Ectodermal cell (in vitro differentiated cells): Measurements from ENCODE around the gene CD9.
"Not testable (repeated sequence)": the region's sequence is repeated elsewhere in the genome, so short reads cannot be mapped to it uniquely, and the experiment has no call there.

Experiments used
- H3K27ac ChIP-seq: 2 replicates; pipeline ENCODE4 v1.7.0; 2013; ENCODE audit warnings: mild to moderate bottlenecking, low read depth, low read length; ENCODE audit not compliant: insufficient read depth, poor library complexity, severe bottlenecking
- H3K27me3 ChIP-seq: 2 replicates; pipeline ENCODE4 v1.7.0; 2013; ENCODE audit warnings: mild to moderate bottlenecking, low read length; ENCODE audit not compliant: insufficient read depth, control insufficient read depth, poor library complexity, severe bottlenecking
- H3K36me3 ChIP-seq: one replicate; pipeline ENCODE4 v1.7.0; 2013; ENCODE audit warnings: low read length; ENCODE audit not compliant: control insufficient read depth, insufficient read depth
- H3K4me1 ChIP-seq: one replicate; pipeline ENCODE4 v1.7.0; 2013; ENCODE audit warnings: low read length; ENCODE audit not compliant: control insufficient read depth, insufficient read depth
- H3K4me3 ChIP-seq: 2 replicates; pipeline ENCODE4 v1.7.0; 2013; ENCODE audit warnings: low read depth, low read length, control low read depth; ENCODE audit not compliant: insufficient read depth
- H3K9me3 ChIP-seq: 2 replicates; pipeline ENCODE4 v1.7.0; 2013; ENCODE audit warnings: mild to moderate bottlenecking, low read length, moderate library complexity; ENCODE audit not compliant: control insufficient read depth
- WGBS, 2 experiments: methylation state at CpG; one replicate each; pipeline ENCODE4 v1.1.7; 2013; ENCODE audit warnings: missing lambda C conversion rate in 2 of 2; 5-methylcytosine and 5-hydroxymethylcytosine counted together

Gene CD9

DNA sequence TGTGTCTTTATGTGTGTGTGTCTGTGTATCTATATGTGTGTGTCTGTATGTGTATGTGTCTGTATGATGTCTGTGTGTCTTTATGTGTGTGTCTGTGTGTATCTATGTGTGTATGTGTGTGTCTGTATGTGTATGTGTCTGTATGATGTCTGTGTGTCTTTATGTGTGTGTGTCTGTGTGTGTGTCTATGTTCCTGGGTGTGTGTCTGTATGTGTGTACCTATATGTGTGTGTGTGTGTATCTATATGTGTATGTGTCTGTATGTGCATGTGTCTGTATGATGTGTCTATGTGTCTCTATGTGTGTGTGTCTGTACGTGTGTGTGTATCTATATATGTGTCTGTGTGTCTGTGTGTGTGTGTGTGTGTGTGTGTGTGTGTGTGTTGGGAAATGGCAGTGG lies 19.0 kb upstream of the CD9 start:
- Histone ChIP-seq H3K27ac (no peak overlapping the region), H3K9me3 (no peaks in the 10 kb centered on the region), H3K4me1 (peaks cover 24% of the 10 kb centered on the region), H3K27me3 (no peaks in the 10 kb centered on the region), H3K4me3 (no peak overlapping the region), H3K36me3 (no peaks in the 10 kb centered on the region)
- 85 to 96% methylated on average over 1 of the region's 1 CpG for WGBS, 2 experiments

DNA sequence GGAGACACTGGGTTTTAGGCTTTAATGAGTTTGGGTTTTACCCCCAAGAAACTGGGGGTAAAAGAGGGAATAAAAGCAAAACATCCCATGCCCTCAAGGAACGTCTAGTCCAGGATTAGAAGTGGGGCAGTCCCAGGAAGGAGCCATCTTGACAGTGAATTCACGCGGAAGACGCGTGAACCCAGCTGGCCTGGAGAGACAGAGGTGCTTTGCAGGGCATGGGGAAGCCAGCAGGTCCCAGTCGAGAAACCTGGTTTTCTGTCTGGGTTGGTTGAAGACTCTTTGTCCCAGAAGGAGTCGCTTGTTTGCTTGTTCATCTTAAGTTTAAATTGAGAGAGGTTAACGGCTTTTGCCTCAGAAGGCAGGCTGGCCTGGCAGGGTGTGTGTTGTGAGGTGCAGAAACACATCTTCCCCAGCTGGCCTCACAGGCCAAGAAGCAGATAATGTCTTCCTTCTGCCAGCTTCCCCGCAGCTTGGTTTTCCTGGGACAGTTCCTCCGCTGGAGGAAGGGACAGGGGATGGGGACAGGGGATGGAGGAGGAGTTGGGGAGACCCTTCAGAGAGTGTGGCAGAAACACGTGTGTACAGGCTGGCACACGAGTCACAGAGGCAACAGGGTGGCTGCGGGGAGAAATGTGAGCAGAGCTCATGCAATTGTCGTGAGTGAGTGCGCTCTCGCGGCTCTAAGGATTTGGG lies 18.5 kb upstream of the CD9 start:
- H3K27me3 ChIP-seq, result no peaks in the 10 kb centered on the region
- H3K4me3 ChIP-seq, result no peak overlapping the region
- no peak overlapping the region for H3K27ac ChIP-seq
- 88 to 90% methylated on average over 17 of the region's 17 CpGs for WGBS, 2 experiments
- no peaks in the 10 kb centered on the region for H3K9me3 ChIP-seq
- no peaks in the 10 kb centered on the region for H3K36me3 ChIP-seq
- H3K4me1 ChIP-seq, result peaks cover 24% of the 10 kb centered on the region

DNA sequence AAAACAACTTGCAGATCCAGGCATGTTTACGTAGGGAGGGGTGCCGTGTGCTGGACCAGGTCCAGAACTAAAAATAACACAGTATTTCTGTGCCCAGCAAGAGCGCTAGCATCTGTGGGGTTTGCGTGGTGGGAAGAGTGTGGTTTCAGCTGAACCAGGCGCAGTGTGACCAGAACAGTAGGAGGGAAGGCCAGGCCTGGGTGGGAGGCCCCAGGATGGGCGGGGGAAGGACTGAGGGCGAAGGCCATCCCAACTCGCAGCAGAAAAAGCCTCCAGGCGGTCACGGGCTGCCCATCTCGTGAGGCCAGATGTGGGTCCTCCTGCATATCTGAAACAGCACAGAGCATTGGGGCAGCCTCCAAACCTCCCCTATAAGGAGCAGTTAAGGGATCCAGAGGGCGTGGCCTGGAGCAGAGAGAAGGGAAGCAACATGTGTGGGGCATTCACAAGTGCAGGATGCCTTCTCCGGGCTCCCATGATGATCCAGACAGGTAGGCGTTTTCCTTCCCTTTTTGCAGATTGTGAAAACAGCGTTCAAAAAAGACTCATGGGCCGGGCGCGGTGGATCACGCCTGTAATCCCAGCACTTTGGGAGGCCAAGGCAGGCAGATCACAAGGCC lies 17.8 kb upstream of the CD9 start:
- peaks cover 24% of the 10 kb centered on the region for H3K4me1 ChIP-seq

DNA sequence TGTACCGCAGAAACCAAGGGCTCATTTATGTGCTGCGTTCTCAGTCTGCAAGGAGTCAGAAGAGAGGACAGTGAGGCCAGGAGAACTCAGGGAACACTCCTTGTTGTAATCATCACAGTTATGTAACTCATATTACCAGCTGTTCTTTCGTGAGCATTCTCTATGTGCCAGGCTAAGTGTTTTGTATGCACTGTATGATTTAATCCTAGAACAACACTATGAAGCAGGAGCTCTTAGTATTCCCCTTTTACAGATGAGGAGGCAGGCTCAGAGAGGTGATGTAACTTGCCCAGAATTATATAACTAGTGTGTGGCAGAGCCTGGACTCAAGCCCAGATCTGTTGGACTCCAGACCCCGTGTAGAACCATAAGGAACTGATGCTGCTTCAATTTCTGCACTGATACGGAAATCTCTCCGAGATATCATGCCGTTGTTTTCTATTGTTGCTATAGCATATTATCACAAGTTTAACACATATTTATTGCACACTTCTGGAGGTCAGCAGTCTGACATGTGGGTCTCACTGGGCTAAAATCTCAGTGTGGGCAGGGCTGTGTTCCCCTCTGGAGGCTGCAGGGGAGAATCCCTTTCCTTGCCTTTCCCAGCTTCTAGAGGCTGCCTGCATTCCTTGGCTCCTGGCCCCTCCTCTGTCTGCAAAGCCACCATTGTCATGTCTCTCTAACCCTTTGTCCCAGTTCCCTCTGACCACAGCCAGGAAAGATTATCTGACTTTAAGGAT lies 16.3 kb upstream of the CD9 start:
- no peak overlapping the region for H3K4me3 ChIP-seq
- H3K9me3 ChIP-seq, result no peaks in the 10 kb centered on the region
- WGBS, 2 experiments, result 97 to 98% methylated on average over 7 of the region's 7 CpGs
- H3K36me3 ChIP-seq, result no peaks in the 10 kb centered on the region
- no peaks in the 10 kb centered on the region for H3K27me3 ChIP-seq
- H3K27ac ChIP-seq, result no peak overlapping the region
- H3K4me1 ChIP-seq, result peaks cover 24% of the 10 kb centered on the region

More for the DNA sequence above, 17.8 kb upstream of the CD9 start:
- no peaks in the 10 kb centered on the region for H3K9me3 ChIP-seq
- 85 to 89% methylated on average over 19 of the region's 19 CpGs for WGBS, 2 experiments
- no peaks in the 10 kb centered on the region for H3K36me3 ChIP-seq
- no peak overlapping the region for H3K4me3 ChIP-seq
- no peaks in the 10 kb centered on the region for H3K27me3 ChIP-seq
- no peak overlapping the region for H3K27ac ChIP-seq

DNA sequence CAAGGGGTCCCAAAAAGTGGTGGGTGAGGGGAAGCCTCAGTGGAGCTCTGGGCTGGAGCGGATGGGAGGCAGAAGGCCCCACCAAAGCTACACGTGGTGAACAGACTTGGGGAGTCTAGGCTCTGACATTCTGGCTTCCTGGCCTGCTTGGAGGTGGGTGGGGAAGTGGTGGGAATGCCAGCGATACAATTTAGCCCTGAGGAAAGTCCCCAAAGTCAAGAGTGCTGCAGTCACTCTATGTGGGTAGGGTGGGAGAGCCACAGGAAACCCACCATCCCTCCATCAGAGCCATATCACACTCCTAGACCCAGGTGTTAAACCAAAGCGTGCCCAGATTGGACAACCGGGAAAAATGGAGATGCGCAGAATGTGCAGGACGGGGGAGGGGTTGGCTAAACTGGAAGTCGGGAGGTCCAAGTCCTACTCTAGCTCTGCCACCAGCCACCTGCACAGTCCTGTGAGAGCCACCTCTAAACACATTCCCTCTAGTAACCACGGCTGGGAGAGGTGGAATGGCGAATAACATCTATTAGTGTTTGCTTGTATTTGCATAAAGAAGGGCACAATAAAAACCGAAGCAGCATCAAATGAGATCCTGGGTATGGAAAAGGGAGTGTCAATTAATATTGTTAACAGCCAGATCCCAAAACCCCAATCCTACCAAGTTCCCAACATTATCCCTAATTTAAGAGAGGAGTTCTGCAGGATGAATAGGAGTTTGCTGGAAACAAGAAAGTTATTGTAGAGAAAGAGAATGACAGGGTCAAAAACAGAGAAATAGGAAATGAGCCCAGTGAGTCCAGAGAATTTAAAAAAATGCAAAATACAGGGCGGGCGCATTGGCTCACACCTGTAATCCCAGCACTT lies 14.0 kb upstream of the CD9 start:
- Histone ChIP-seq H3K4me3 (no peak overlapping the region), H3K27me3 (no peaks in the 10 kb centered on the region), H3K27ac (no peak overlapping the region), H3K4me1 (peaks cover 6% of the 10 kb centered on the region), H3K9me3 (no peaks in the 10 kb centered on the region), H3K36me3 (no peaks in the 10 kb centered on the region)
- 92 to 93% methylated on average over 13 of the region's 13 CpGs for WGBS, 2 experiments

DNA sequence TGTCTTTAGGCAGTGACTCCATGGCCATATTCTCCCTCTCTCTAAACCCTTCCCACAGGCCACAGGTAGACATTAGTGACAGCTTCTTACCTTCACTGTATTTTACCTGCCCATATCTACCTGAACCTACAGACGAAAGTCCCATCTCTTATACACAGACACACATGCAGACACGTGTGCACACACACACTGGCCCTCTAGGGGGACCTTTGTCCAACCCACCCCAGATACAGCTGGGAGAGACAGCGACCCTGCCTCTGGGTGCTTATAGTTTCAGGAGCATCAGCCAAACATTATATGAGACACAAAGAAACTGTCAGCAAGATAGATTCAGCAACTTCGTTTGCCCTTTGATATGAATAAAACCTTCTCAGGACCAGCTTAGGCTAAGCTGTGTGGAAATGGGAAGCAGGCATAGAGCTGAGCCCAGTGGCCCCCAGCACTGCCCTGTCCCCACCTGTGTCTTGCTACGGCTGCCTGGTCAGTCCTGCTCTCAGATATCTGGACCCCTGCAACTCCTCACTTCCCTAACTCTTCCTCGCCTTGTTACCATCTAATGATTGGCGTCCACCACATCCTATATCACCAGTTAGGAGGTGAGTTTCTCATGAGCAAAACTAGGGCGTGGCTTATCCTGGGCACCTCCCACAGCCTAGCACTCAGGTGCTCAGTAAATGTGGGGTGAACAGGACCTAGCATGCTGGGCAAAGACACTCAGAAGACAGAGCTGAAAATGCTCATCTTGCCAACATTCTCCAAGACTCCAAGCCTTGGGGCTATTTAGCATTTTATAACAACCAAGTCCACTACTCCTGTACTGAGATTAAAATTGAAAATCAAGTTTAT lies 12.0 kb upstream of the CD9 start:
- 87 to 95% methylated on average over 8 of the region's 8 CpGs for WGBS, 2 experiments
- no peaks in the 10 kb centered on the region for H3K4me1 ChIP-seq
- no peaks in the 10 kb centered on the region for H3K36me3 ChIP-seq
- H3K27me3 ChIP-seq, result no peaks in the 10 kb centered on the region
- no peak overlapping the region for H3K27ac ChIP-seq
- no peak overlapping the region for H3K4me3 ChIP-seq
- no peaks in the 10 kb centered on the region for H3K9me3 ChIP-seq

DNA sequence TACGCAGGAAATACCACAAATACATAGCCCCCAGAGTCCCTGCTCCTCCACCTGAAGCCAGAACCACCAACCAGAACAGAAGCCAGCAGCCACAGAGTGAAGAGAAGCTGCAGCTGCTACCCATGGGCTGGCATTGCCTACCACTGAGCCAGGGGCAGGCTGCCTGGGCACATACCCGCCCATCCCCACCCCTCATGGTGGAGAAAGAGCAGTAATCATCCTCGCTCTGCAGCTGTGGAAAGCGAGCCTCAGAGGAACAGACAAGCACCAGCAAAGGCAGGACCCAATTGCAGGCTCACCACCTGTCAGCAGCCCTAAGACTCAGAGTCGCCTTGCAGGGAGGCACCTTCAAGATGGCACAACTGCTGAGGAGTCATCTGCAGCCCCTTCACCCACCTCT lies 11.2 kb upstream of the CD9 start:
- H3K9me3 ChIP-seq, result no peaks in the 10 kb centered on the region
- no peaks in the 10 kb centered on the region for H3K36me3 ChIP-seq
- H3K27me3 ChIP-seq, result no peaks in the 10 kb centered on the region
- H3K4me3 ChIP-seq, result no peak overlapping the region
- no peak overlapping the region for H3K27ac ChIP-seq
- WGBS, 2 experiments, result 89 to 92% methylated on average over 5 of the region's 5 CpGs
- peaks cover 4% of the 10 kb centered on the region for H3K4me1 ChIP-seq

DNA sequence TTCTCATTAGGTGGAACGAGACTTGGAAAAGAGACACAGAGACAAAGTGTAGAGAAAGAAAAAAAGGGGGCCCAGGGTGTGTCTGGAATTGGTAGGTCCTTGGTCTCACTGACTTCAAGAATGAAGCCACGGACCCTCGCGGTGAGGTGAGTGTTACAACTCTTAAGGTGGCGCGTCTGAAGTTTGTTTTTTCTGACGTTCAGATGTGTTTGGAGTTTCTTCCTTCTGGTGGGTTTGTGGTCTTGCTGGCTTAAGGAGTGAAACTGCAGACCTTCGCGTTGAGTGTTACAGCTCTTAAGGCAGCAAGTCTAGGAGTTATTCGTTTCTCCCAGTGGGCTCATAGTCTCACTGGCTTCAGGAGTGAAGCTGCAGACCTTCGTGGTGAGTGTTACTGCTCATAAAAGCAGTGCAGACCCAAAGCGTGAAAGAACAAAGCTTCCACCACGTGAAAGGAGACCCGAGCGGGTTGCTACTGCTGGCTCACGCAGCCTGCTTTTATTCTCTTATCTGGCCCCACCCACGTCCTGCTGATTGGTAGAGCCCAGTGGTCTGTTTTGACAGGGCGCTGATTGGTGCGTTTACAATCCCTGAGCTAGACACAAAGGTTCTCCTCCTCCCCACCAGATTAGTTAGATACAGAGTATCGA lies 10.1 kb upstream of the CD9 start:
- not testable (repeated sequence) for H3K4me3 ChIP-seq, H3K27ac ChIP-seq, H3K27me3 ChIP-seq, H3K4me1 ChIP-seq, H3K36me3 ChIP-seq, H3K9me3 ChIP-seq
- 93 to 94% methylated on average over 20 of the region's 20 CpGs for WGBS, 2 experiments
